ENCODE results near the gene FCER2. TPM values are rescaled to one million over a fixed set of nuclear protein-coding genes. Genes with fewer than 3 reads are reported as not detected.

Gene FCER2
- total RNA-seq, 2 experiments from 2014 or later, result 3.5 to 4.1 TPM

DNA sequence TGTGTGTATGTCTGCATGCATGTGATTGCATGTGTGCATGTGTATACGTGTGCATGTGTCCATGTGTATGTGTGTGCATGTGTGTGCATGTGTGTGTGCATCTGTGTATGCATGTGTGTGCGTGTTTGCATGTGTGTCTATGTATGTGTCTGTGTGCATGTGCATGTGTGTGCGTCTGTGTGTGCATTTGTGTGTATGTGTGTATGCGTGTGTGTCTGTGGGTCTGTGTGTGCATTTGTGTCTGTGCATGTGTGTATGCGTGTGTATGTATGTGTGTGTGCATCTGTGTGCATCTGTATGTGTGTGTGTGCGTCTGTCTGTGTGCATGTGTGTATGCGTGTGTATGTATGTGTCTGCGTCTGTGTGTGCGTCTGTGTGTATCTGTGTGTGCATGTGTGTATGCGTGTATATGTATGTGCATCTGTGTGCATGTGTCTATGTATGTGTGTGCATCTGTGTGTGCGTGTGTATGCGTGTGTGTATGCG, 62.0 kb downstream of the FCER2 start:
- Mint-ChIP-seq H3K27me3 (no peaks in the 10 kb centered on the region), H3K4me3 (no peak overlapping the region), H3K9me3 (peaks cover 4% of the 10 kb centered on the region), H3K4me1 (ENCODE audit: low read depth) (peaks cover 29% of the 10 kb centered on the region), H3K27ac (no peak overlapping the region), H3K36me3 (peaks cover 12% of the 10 kb centered on the region)
- CTCF ChIA-PET, result no interaction called here
- DNase-seq, result no peak
- intact Hi-C loops (cut with micrococcal nuclease), result loop anchor here (5.0 kb wide), 2 partner anchors 42 to 282 kb away; partner anchors contain the start of genes SNAPC2 and TRAPPC5
- POLR2A ChIA-PET, result no interaction called here

DNA sequence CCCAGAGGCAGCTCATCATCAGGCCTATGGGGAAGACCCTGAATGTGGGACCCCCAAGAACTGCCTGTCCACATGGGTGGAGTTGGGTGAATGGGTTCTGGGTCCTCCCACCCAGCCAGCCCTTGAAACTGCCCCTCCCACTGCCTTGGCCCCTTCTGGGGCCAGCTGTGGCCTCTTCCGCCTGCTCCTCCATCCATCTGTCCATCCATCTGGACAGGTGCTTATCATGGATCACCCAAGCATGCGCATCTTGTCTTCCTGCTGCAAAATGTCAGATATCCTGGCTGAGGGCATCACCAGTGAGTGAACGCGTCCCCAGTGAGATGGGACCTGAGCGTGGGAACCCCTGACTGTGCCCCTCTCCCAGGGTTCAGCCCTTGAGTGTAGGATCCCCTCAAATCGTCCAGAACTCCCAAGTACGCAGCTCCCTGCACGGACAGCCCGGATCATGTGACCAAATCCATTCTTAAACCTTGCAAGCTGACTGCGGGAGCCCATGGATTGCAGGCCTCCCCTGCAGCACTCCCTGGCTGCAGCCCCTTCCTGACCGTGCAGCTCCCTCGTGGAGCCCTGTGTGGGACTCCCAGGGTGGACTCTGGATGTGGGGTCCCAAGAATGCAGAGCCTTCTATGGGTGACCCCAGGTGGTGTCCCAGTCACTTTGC, 63.0 kb downstream of the FCER2 start:
- Mint-ChIP-seq H3K27me3 (no peaks in the 10 kb centered on the region), H3K4me3 (no peak overlapping the region), H3K9me3 (peaks cover 4% of the 10 kb centered on the region), H3K4me1 (ENCODE audit: low read depth) (peaks cover 29% of the 10 kb centered on the region), H3K36me3 (peaks cover 7% of the 10 kb centered on the region), H3K27ac (no peak overlapping the region)
- POLR2A ChIA-PET, result no interaction called here
- CTCF ChIA-PET, result interaction anchor here (2.0 kb wide), 1 partner anchor 42 kb away, joined by 9 read pairs; the partner anchor contains the start of gene TRAPPC5
- intact Hi-C loops (cut with micrococcal nuclease), result loop anchor here (5.0 kb wide), 2 partner anchors 43 to 283 kb away; partner anchors contain the start of genes SNAPC2 and TRAPPC5
- DNase-seq, result no peak

Other genes with a start within 250 kb of the FCER2 start
- gene PEX11G, start 213.1 kb downstream of the FCER2 start, total RNA-seq, result 1 to 10 TPM; 2.1 to 2.2 TPM
- gene ZNF358, start 186.0 kb downstream of the FCER2 start, total RNA-seq, result 1 to 10 TPM; 4.6 to 6.0 TPM
- gene MCOLN1, start 179.5 kb downstream of the FCER2 start, total RNA-seq, result 1 to 10 TPM; 7.4 to 9.5 TPM
- 100 to 1,000 TPM; 106 to 121 TPM for gene PNPLA6, start 166.4 kb downstream of the FCER2 start, total RNA-seq
- under 1 TPM; 0.17 to 0.31 TPM for gene CAMSAP3, start 106.3 kb downstream of the FCER2 start, total RNA-seq
- gene XAB2, start 72.6 kb downstream of the FCER2 start, total RNA-seq, result 10 to 100 TPM; 50.0 to 52.4 TPM
- 100 to 1,000 TPM; 106 to 114 TPM for gene PET100, start 72.3 kb downstream of the FCER2 start, total RNA-seq
- under 1 TPM; 0.41 to 0.62 TPM for gene PCP2, start 68.4 kb downstream of the FCER2 start, total RNA-seq
- 100 to 1,000 TPM; 109 to 111 TPM for gene STXBP2, start 65.0 kb downstream of the FCER2 start, total RNA-seq
- gene RETN, start 33.1 kb downstream of the FCER2 start, total RNA-seq, result not detected
- not detected for gene MCEMP1, start 25.0 kb downstream of the FCER2 start, total RNA-seq
- gene TRAPPC5, start 21.3 kb downstream of the FCER2 start, total RNA-seq, result 10 to 100 TPM; 77.5 to 88.2 TPM
- gene CLEC4G, start 30.0 kb upstream of the FCER2 start, total RNA-seq, result not detected
- not detected for gene CD209, start 45.4 kb upstream of the FCER2 start, total RNA-seq
- gene CLEC4M, start 61.1 kb upstream of the FCER2 start, total RNA-seq, result not detected
- 1 to 10 TPM; 5.0 to 5.6 TPM for gene EVI5L, start 128.1 kb upstream of the FCER2 start, total RNA-seq
- under 1 TPM; 0.14 to 0.19 TPM for gene PRR36, start 172.3 kb upstream of the FCER2 start, total RNA-seq
- gene LRRC8E, start 186.4 kb upstream of the FCER2 start, total RNA-seq, result not detected
- 10 to 100 TPM; 29.1 to 30.1 TPM for gene MAP2K7, start 201.7 kb upstream of the FCER2 start, total RNA-seq
- gene TGFBR3L, start 212.7 kb upstream of the FCER2 start, total RNA-seq, result 1 to 10 TPM; 4.4 to 4.6 TPM
- 10 to 100 TPM; 18.7 to 20.2 TPM for gene SNAPC2, start 218.2 kb upstream of the FCER2 start, total RNA-seq
- under 1 TPM; 0.29 to 0.77 TPM for gene CTXN1, start 224.0 kb upstream of the FCER2 start, total RNA-seq
- gene TIMM44, start 241.5 kb upstream of the FCER2 start, total RNA-seq, result 10 to 100 TPM; 66.5 to 68.5 TPM

Measured in activated CD4-positive, alpha-beta memory T cell treated with anti-CD3 and anti-CD28 coated beads for 36 hours (primary cell).